ENCODE data around the gene CLDN4.

Gene CLDN4

GRCh38 chr7:73847941-73848723, 17.3 kb downstream of the CLDN4 start:
- no peak overlapping the region for H3K4me3 ChIP-seq (ENCODE audit: low read length)
- no peak for DNase-seq (ENCODE audit: low read depth)
- no peak for TF ChIP-seq CTCF (conservative IDR thresholded peaks at IDR 0.05; ENCODE audit: low read depth, low read length)

DNA sequence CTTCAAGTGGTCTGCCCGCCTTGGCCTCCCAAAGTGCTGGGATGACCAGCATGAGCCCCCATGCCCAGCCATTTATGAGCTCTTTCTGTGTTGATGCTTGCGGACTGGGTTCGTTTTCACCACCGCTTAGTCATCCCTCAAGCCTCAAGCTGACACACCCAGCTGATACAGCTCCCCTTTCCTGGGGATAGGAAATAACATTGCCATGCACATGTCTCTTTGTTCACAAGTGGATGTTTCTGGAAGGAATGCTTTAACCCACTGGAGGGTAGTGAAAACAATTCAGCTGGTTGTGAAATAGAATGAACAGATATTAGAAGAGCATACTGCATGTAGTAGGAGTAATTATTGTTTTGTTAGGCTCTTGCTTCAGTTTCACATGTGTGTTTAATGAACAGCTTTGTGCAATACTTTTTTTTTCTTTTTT, 20.0 kb downstream of the CLDN4 start:
- no peak overlapping the region for H3K4me3 ChIP-seq (ENCODE audit: low read length)
- DNase-seq (ENCODE audit: low read depth) = peak; percentile 86
- TF ChIP-seq CTCF (conservative IDR thresholded peaks at IDR 0.05; ENCODE audit: low read depth, low read length) = no peak

DNA sequence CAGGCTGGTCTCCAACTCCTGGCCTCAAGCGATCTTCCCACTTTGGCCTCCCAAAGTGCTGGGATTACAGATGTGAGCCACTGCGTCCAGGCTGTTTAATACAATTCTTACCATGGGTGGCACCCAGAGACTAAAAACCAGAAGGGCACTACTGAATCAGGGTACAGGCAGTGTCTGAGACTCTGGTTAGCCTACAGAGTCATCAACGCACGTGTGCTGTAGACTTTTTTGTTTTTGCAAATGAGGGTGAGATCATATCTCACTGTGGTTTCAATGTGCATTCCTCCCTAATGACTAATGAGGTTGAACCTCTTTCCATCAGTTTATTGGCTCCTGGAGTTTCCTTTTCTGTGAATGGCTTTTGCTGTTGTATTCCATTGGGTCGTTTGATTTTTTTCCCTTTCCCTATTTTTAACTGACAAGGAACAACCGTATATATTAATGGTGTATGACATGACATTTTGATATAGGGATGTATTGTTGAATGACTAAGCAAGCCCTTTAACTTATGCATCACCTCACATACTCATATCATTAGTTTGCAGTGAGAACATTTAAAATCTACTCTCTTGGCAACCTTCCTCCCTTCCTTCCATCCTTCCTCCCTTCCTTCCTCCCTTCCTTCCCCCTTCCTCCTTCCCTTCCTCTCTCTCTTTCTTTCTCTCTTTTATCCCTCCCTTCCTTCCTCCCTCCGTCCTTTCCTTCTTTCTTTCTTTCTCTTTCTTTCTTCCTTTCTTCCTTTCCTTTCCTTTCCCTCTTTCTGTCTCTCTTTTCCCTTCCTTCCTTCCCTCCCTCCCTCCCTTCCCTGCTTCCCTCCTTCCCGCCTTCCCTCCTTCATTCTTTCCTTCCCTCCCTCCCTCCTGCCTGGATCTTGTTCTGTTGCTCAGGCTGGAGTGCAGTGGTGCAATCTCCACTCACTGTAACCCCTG, 20.9 kb downstream of the CLDN4 start:
- no peak overlapping the region for H3K4me3 ChIP-seq (ENCODE audit: low read length)
- DNase-seq (ENCODE audit: low read depth) = peak; percentile 96
- no peak for TF ChIP-seq CTCF (conservative IDR thresholded peaks at IDR 0.05; ENCODE audit: low read depth, low read length)

- H3K4me3 ChIP-seq (ENCODE audit: low read length) = no peak overlapping the region
- TF ChIP-seq CTCF (conservative IDR thresholded peaks at IDR 0.05; ENCODE audit: low read depth, low read length) = no peak
- no peak for DNase-seq (ENCODE audit: low read depth)
These were observed 21.7 kb downstream of the CLDN4 start for GRCh38 chr7:73852500-73852899.

DNA sequence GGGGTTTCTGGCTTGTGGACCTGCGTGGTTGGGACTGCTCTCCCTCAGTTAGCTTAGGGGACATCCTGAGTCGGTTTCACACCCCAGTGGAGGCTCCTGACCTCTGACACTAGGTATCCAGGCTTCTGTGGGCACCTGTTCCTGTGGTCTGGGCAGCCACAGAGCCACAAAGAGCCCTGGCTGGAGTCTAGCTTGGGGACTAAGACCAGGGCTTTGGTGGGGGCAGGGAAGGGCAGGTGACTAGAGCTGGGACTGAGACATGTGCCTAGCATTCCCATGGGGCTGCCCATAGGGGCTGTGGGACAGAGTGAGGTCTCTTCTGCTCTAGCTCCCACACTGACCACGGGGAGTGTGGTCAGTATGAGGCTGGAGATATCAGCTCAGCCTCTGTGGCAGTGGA, 26.1 kb downstream of the CLDN4 start:
- no peak for TF ChIP-seq CTCF (conservative IDR thresholded peaks at IDR 0.05; ENCODE audit: low read depth, low read length)
- DNase-seq (ENCODE audit: low read depth) = no peak

GRCh38 chr7:73858807-73859206, 28.0 kb downstream of the CLDN4 start:
- DNase-seq (ENCODE audit: low read depth) = no peak
- no peak for TF ChIP-seq CTCF (conservative IDR thresholded peaks at IDR 0.05; ENCODE audit: low read depth, low read length)
- no peak overlapping the region for H3K4me3 ChIP-seq (ENCODE audit: low read length)

More for the DNA sequence above, 26.1 kb downstream of the CLDN4 start:
- H3K4me3 ChIP-seq (ENCODE audit: low read length) = no peak overlapping the region

Measured in retinal pigment epithelial cell (primary cell).